Sigmoid colon (tissue), 7 donors: ENCODE measurements around the gene PCED1B. TPM values are rescaled to one million over a fixed set of nuclear protein-coding genes. Genes with fewer than 3 reads are reported as not detected.
"Not testable (repeated sequence)": the region's sequence is repeated elsewhere in the genome, so short reads cannot be mapped to it uniquely, and the experiment has no call there.

Source experiments
- DNase-seq: peaks from one replicate; pipeline ENCODE4 v3.0.0-alpha.2; 2019
- H3K27ac ChIP-seq, 4 donors: fragments of 200-600 bp; sonication (generic); one replicate each; pipeline ENCODE4 v1.5.1; 2016 to 2019; ENCODE audit warnings: mild to moderate bottlenecking in 1 of 4
- H3K27me3 ChIP-seq, 3 donors: fragments of 200-600 bp; sonication (generic); one replicate each; pipeline ENCODE4 v1.5.1; 2019; ENCODE audit warnings: mild to moderate bottlenecking in 1 of 3
- H3K36me3 ChIP-seq, 4 donors: fragments of 200-600 bp; sonication (generic); one replicate each; pipeline ENCODE4 v1.5.1; 2016 to 2019
- H3K4me1 ChIP-seq, 4 donors: fragments of 200-600 bp; sonication (generic); one replicate each; pipeline ENCODE4 v1.5.1; 2017 to 2019
- H3K4me3 ChIP-seq, 4 donors: fragments of 200-600 bp; sonication (generic); one replicate each; pipeline ENCODE4 v1.5.1; 2017 to 2019; ENCODE audit warnings: mild to moderate bottlenecking in 2 of 4, moderate library complexity in 1 of 4
- H3K9me3 ChIP-seq, 4 donors: fragments of 200-600 bp in 3 of 4; sonication (generic) in 3 of 4; one replicate each; pipeline versions ENCODE4 v1.5.1 to v1.6.1; 2013 to 2019
- EP300 ChIP-seq, 4 donors: sonication (generic); formaldehyde crosslinking; IDR thresholded peaks; one replicate each; pipeline ENCODE4 v1.6.1; 2017; ENCODE audit warnings: antibody characterized with exemption in 4 of 4
- POLR2A ChIP-seq, 2 donors: fragments of 450-650 bp; IDR thresholded peaks; one replicate each; pipeline ENCODE4 v1.6.1; 2016; ENCODE audit warnings: antibody characterized with exemption in 2 of 2, mild to moderate bottlenecking in 2 of 2, moderate library complexity in 2 of 2
- POLR2AphosphoS5 ChIP-seq, 4 donors: sonication (generic); formaldehyde crosslinking; IDR thresholded peaks; one replicate each; pipeline ENCODE4 v1.6.1; 2017; ENCODE audit warnings: antibody characterized with exemption in 4 of 4
- WGBS, 2 donors: extraction: QIAGEN DNeasy Blood & Tissue Kit; methylation state at CpG; one replicate each; pipeline ENCODE4 v1.1.7; 2013; 5-methylcytosine and 5-hydroxymethylcytosine counted together
- intact Hi-C: fragments of 100-400 bp; cut with DNase I; formaldehyde crosslinking; loops from one replicate; pipeline ENCODE4 v1.15.1; 2023
- polyA plus RNA-seq, 3 donors: library from polyadenylated mRNA; stranded (reverse); fragments of 200-250 nt; gene quantifications; one replicate each; pipeline ENCODE4 v1.2.3, GENCODE V29; 2013
- total RNA-seq, 4 donors: library from RNA; depleted of rRNA; stranded (reverse); fragments of >200 nt; gene quantifications; one replicate each; pipeline ENCODE4 v1.1.0, GENCODE V29; 2016
- TF ChIP-seq, protein P1 (sequence below), 4 experiments: fragments of 450-650 bp in 3 of 4; fragments of 200-600 bp in 1 of 4; IDR thresholded peaks; one replicate each; pipeline ENCODE4 v1.5.1; 2016 to 2019; ENCODE audit warnings: antibody characterized with exemption in 4 of 4, mild to moderate bottlenecking in 3 of 4, moderate library complexity in 2 of 4
- donor health status: healthy with polysubstance abuse.
- donor health status: Bipolar disorder and iron deficiency.
- donor health status: healthy.

Gene PCED1B
- total and polyA plus RNA-seq, 7 donors = 1.2 to 11.9 (median 5.7) TPM

DNA sequence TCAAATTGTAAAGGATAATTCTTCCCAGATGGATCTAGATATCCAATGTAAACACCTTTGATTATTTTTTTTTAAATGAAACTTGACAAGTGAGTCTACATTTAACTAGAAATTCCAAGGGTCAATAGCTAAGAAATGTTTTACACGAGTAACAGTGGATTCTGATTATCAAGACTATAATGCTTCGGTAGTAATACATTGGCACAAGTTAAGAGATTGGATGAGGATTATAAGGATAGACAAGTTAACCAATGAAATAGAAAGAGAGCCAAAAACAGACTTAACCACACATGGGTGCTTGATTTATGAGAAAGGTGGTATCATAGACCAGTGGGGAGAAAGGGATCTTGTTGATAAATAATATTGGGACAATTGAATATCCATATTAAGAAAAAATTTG is 40.3 kb upstream of the PCED1B start:
- intact Hi-C loops = loop anchor here (10.0 kb wide), 1 partner anchor 186 kb away; no protein-coding TSS in a partner anchor
- no peaks in the 10 kb centered on the region for H3K9me3 ChIP-seq
- TF ChIP-seq EP300 (IDR thresholded peaks at IDR 0.05) (no peak), POLR2AphosphoS5 (IDR thresholded peaks at IDR 0.05) (no peak), POLR2A (IDR thresholded peaks at IDR 0.05) (no peak)
- TF ChIP-seq, protein P1, sequence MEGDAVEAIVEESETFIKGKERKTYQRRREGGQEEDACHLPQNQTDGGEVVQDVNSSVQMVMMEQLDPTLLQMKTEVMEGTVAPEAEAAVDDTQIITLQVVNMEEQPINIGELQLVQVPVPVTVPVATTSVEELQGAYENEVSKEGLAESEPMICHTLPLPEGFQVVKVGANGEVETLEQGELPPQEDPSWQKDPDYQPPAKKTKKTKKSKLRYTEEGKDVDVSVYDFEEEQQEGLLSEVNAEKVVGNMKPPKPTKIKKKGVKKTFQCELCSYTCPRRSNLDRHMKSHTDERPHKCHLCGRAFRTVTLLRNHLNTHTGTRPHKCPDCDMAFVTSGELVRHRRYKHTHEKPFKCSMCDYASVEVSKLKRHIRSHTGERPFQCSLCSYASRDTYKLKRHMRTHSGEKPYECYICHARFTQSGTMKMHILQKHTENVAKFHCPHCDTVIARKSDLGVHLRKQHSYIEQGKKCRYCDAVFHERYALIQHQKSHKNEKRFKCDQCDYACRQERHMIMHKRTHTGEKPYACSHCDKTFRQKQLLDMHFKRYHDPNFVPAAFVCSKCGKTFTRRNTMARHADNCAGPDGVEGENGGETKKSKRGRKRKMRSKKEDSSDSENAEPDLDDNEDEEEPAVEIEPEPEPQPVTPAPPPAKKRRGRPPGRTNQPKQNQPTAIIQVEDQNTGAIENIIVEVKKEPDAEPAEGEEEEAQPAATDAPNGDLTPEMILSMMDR (IDR thresholded peaks at IDR 0.05) = no peak
- no peak for DNase-seq
- H3K4me1 ChIP-seq = peaks cover 0 to 10% (median 8%) of the 10 kb centered on the region in 4 donors
- WGBS, 2 donors = 25 to 79% methylated on average over 2 of the region's 2 CpGs
- no peak overlapping the region for H3K27ac ChIP-seq
- H3K27me3 ChIP-seq = no peaks in the 10 kb centered on the region
- H3K4me3 ChIP-seq = no peak overlapping the region
- no peaks in the 10 kb centered on the region for H3K36me3 ChIP-seq

DNA sequence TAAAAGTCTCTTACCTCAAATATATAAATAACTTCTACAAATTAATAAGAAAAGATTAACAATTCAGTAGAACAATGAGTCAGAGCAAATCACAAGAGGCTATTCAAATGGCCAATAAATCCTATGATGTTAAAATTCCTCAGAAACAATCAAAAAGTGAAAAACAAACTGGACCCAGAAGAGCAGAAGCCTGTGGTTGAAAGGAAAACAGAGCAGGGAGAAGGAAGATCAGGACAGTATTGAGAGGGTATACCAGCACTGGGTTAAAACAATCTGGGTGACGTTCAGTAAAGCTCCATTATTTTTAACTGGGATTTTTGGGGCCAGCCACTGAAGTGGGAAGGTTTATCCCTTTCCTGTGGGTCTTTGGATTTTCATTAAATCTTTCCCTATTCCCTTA is 39.7 kb upstream of the PCED1B start:
- Histone ChIP-seq H3K27ac (no peak overlapping the region), H3K4me1 (peaks cover 0 to 5% (median 2%) of the 10 kb centered on the region in 4 donors), H3K9me3 (no peaks in the 10 kb centered on the region), H3K4me3 (no peak overlapping the region), H3K27me3 (no peaks in the 10 kb centered on the region), H3K36me3 (no peaks in the 10 kb centered on the region)
- 87 to 90% methylated on average over 1 of the region's 1 CpG for WGBS, 2 donors
- intact Hi-C loops = loop anchor here (10.0 kb wide), 1 partner anchor 185 kb away; no protein-coding TSS in a partner anchor
- TF ChIP-seq EP300 (IDR thresholded peaks at IDR 0.05) (no peak), POLR2AphosphoS5 (IDR thresholded peaks at IDR 0.05) (no peak), POLR2A (IDR thresholded peaks at IDR 0.05) (no peak)
- TF ChIP-seq, protein P1 (IDR thresholded peaks at IDR 0.05) = no peak
- DNase-seq = no peak

DNA sequence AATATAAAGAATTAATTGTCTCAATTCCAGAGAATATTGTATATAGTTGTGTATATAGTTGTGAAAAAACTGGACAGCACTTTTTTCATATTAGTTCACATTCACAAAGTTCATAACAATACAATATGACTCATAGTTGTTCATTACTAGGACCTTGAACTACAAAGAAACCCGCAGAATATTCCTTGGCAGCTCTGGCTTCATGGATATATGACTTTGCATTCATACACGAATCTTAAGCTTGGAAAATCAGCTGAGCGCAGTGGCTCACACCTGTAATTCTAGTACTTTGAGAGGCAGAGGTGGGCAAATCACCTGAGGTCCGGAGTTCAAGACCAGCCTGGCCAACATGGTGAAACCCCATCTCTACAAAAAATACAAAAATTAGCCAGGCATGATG is 38.1 kb upstream of the PCED1B start:
- no peaks in the 10 kb centered on the region for H3K4me1 ChIP-seq
- no peak overlapping the region for H3K27ac ChIP-seq
- no peak overlapping the region for H3K4me3 ChIP-seq
- no peaks in the 10 kb centered on the region for H3K9me3 ChIP-seq
- H3K27me3 ChIP-seq = no peaks in the 10 kb centered on the region
- intact Hi-C loops = no loop called here
- DNase-seq = no peak
- WGBS, 2 donors = 75 to 94% methylated on average over 4 of the region's 4 CpGs
- no peaks in the 10 kb centered on the region for H3K36me3 ChIP-seq
- TF ChIP-seq POLR2AphosphoS5 (IDR thresholded peaks at IDR 0.05) (no peak), POLR2A (IDR thresholded peaks at IDR 0.05) (no peak)

DNA sequence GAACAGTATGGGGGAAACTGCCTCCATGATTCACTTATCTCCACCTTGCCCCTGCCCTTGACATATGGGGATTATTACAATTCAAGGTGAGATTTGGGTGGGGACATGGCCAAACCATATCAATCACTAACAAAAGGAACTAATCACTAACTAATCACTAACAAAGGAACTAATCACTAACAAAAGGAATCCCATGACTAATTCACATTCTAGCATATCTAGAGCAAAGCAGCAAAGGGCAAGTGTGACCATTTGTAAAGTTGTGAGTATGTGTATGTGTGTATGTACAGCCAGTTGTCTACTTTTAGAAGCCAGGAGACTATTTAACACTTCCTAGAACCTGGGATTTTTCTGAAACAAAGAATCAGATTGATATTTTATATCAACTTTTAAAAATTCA is 30.9 kb upstream of the PCED1B start:
- intact Hi-C loops = no loop called here
- H3K4me3 ChIP-seq = no peak overlapping the region
- peaks cover 0 to under 1% (median 0%) of the 10 kb centered on the region in 4 donors for H3K4me1 ChIP-seq
- H3K27ac ChIP-seq = no peak overlapping the region
- DNase-seq = no peak
- H3K36me3 ChIP-seq = no peaks in the 10 kb centered on the region
- H3K9me3 ChIP-seq = peaks cover 0 to 12% (median 4%) of the 10 kb centered on the region in 4 donors
- TF ChIP-seq EP300 (IDR thresholded peaks at IDR 0.05) (no peak), POLR2A (IDR thresholded peaks at IDR 0.05) (no peak), POLR2AphosphoS5 (IDR thresholded peaks at IDR 0.05) (no peak)
- no peaks in the 10 kb centered on the region for H3K27me3 ChIP-seq

DNA sequence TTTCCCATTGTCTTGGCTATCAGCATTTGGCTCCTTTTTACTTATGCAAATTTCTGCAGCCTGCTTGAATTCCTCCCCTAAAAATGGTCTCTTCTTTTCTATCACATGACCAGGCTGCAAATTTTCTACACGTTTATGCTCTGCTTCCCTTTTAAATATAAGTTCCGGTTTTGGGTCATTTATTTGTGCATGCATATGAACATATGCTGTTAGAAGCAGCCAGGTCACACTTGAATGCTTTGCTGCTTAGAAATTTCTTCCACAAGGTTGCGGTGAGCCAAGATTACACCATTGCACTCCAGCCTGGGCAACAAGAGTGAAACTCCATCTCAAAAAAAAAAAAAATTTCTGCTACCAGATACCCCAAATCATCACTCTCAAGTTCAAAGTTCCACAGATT is 28.1 kb upstream of the PCED1B start:
- H3K27ac ChIP-seq, H3K4me3 ChIP-seq, intact Hi-C loops, H3K27me3 ChIP-seq, H3K36me3 ChIP-seq, DNase-seq: not testable (repeated sequence)
- peaks cover 0 to 14% (median 5%) of the 10 kb centered on the region in 4 donors for H3K4me1 ChIP-seq
- H3K9me3 ChIP-seq = peaks cover 0 to 12% (median 4%) of the 10 kb centered on the region in 4 donors
- 86 to 89% methylated on average over 3 of the region's 3 CpGs for WGBS, 2 donors

DNA sequence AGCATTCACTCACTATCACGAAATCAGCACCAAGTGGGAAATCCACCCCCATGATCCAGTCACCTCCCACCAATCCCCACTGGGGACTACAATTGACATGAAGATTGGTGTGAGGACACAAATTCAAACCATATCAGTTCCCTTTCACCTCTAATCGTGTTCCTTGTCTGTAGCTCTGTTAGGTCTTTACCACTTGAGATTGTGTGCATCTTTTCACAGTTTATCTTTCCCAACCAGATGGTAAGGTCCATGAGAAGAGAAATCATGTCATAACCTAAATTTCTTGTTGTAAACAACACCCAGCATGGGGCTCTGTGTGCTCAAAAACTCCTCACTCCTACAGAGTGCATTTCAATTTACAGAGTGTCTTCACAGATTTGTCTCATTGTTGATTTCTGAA is 27.1 kb upstream of the PCED1B start:
- DNase-seq = no peak
- TF ChIP-seq POLR2AphosphoS5 (IDR thresholded peaks at IDR 0.05) (no peak), POLR2A (IDR thresholded peaks at IDR 0.05) (no peak), EP300 (IDR thresholded peaks at IDR 0.05) (no peak)
- TF ChIP-seq, protein P1 (IDR thresholded peaks at IDR 0.05) = no peak
- no peak overlapping the region for H3K4me3 ChIP-seq
- 80 to 81% methylated on average over 2 of the region's 2 CpGs for WGBS, 2 donors
- intact Hi-C loops = no loop called here
- peaks cover 0 to 14% (median 5%) of the 10 kb centered on the region in 4 donors for H3K4me1 ChIP-seq
- H3K27me3 ChIP-seq = no peaks in the 10 kb centered on the region
- no peak overlapping the region for H3K27ac ChIP-seq
- no peaks in the 10 kb centered on the region for H3K36me3 ChIP-seq
- peaks cover 0 to 17% (median 6%) of the 10 kb centered on the region in 4 donors for H3K9me3 ChIP-seq
